Inflammatory macrophage (primary cell): ENCODE measurements around the gene THOC6.
A peak's percentile ranks its signal among the peaks of the same experiment; 100 is the strongest.
"Not testable (repeated sequence)": the region's sequence is repeated elsewhere in the genome, so short reads cannot be mapped to it uniquely, and the experiment has no call there.

ENCODE experiments used
- DNase-seq, 2 donors: peaks; one replicate each; pipeline ENCODE4 v3.0.0-alpha.2; 2020 to 2022

Gene THOC6

GRCh38 chr16:3035289-3035971, 11.6 kb downstream of the THOC6 start:
- no peak for DNase-seq

GRCh38 chr16:3035972-3036725, 12.3 kb downstream of the THOC6 start:
- no peak for DNase-seq

GRCh38 chr16:3036726-3037315, 13.0 kb downstream of the THOC6 start, which contains the start of gene BICDL2:
Gene BICDL2 (minus strand): TSS chr16:3036944. CDS start chr16:3035496, 1,448 bp downstream.
- no peak for DNase-seq

- DNase-seq = no peak
Measured at GRCh38 chr16:3038256-3038655, 14.4 kb downstream of the THOC6 start.

- no peak for DNase-seq
Measured at GRCh38 chr16:3038896-3039295, 15.1 kb downstream of the THOC6 start.

GRCh38 chr16:3042376-3042775, 18.5 kb downstream of the THOC6 start:
- no peak for DNase-seq

GRCh38 chr16:3044708-3045107, 20.9 kb downstream of the THOC6 start:
- DNase-seq = no peak

GRCh38 chr16:3045758-3046640, 22.2 kb downstream of the THOC6 start, which contains the start of gene MMP25:
Gene MMP25 (plus strand): TSS chr16:3046561. CDS start chr16:3046918, 357 bp downstream.
- DNase-seq = peak in 1 of 2 donors; percentile 56

GRCh38 chr16:3046641-3047386, 23.0 kb downstream of the THOC6 start:
- DNase-seq = peak in 1 of 2 donors; percentile 4

- no peak for DNase-seq
Measured at GRCh38 chr16:3047387-3047720, 23.5 kb downstream of the THOC6 start.

- no peak for DNase-seq
Measured at GRCh38 chr16:3049921-3050481, 26.2 kb downstream of the THOC6 start.

GRCh38 chr16:3050487-3050886, 26.7 kb downstream of the THOC6 start:
- DNase-seq = peak; percentile 16 to 34

GRCh38 chr16:3051009-3051408, 27.2 kb downstream of the THOC6 start:
- no peak for DNase-seq

GRCh38 chr16:3051494-3051893, 27.7 kb downstream of the THOC6 start:
- DNase-seq = peak; percentile 54 to 75

GRCh38 chr16:3052571-3053329, 28.9 kb downstream of the THOC6 start:
- DNase-seq = not testable (repeated sequence)

GRCh38 chr16:3053330-3053710, 29.5 kb downstream of the THOC6 start:
- peak in 1 of 2 donors; percentile 20 for DNase-seq

GRCh38 chr16:3054965-3055733, 31.3 kb downstream of the THOC6 start:
- peak in 1 of 2 donors; percentile 6 for DNase-seq

GRCh38 chr16:3055734-3056115, 31.9 kb downstream of the THOC6 start:
- DNase-seq = not testable (repeated sequence)

- DNase-seq = no peak
Measured at GRCh38 chr16:3056336-3057180, 32.7 kb downstream of the THOC6 start.
